SH-SY5Y (cell line): ENCODE measurements around the gene HES4.

Source experiments
- GATA2 ChIP-seq: IDR thresholded peaks from 2 replicates; pipeline ENCODE4 v1.6.1; 2011; ENCODE audit warnings: mild to moderate bottlenecking, low read depth, low read length
- GATA3 ChIP-seq: IDR thresholded peaks from 2 replicates; pipeline ENCODE4 v1.6.1; 2011; ENCODE audit warnings: low read depth, mild to moderate bottlenecking, low read length, moderate library complexity

DNA sequence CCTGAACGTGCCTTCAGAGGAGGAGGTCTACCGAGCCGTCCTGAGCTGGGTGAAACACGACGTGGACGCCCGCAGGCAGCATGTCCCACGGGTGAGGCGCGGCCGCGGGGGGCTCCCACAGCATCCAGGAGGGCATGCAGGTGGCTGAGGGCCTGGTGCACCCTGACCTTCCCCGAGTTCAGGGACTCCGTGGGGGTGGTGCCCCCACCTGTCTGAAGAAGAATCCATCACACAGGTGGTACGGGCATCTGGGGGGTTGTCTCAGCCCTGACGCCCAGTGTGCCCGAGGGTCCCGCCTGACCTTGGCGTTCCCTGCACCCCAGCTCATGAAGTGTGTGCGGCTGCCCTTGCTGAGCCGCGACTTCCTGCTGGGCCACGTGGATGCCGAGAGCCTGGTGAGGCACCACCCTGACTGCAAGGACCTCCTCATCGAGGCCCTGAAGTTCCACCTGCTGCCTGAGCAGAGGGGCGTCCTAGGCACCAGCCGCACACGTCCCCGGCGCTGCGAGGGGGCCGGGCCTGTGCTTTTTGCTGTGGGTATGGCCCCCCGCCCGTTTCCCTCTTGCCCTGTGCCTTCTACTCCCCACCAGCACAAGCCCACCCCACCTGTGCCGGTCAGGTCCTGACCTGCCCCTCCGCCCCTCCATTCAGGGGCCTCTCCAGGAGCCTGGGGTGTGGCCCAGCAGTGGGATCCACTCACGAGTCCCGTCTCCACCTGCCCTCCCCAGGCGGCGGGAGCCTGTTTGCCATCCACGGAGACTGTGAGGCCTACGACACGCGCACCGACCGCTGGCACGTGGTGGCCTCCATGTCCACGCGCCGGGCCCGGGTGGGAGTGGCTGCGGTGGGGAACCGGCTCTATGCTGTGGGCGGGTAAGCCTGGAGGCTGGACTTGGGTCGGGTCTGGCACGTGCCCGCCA, 37.3 kb downstream of the HES4 start:
- TF ChIP-seq GATA2 = no peak
- no peak for TF ChIP-seq GATA3
